ENCODE data around the gene AUTS2.

DNA sequence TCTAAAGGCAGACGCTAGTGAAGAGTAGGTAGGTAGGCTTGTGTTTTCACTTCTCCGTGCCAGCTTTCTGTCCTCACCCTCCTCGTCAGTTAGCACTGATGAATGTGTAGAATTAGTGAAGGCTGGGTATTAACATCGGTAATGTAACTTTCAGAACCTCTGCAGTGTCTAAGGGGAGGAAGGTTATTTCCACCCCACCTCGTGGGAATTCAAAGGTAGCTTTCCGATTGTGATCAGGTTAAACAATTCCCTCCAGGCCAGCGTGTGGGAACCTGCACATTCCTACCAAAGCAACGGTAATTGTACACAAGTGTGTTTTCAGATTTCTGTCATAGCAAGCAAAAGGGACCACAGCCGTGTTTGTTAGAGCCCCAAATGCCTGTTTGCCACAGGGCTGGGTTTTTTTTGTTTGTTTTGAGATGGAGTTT lies 1128.7 kb downstream of the AUTS2 start:
- TF ChIP-seq ZNF586 (CRISPR knock-in tag; conservative IDR thresholded peaks at IDR 0.05) (no peak), U2AF1 (optimal IDR thresholded peaks at IDR 0.05; ENCODE audit: low read depth, low read length) (no peak), ZNF143 (CRISPR knock-in tag; IDR thresholded peaks at IDR 0.05) (no peak)
